Upper lobe of left lung (tissue), 4 donors: Measurements from ENCODE around the gene JPH4.

Source experiments
- EP300 ChIP-seq, 4 donors: sonication (generic); formaldehyde crosslinking; IDR thresholded peaks; one replicate each; pipeline ENCODE4 v1.5.1; 2017; ENCODE audit warnings: antibody characterized with exemption in 4 of 4, control low read depth in 2 of 4
- POLR2A ChIP-seq, 4 donors: fragments of 450-650 bp; IDR thresholded peaks; one replicate each; pipeline ENCODE4 v1.5.1; 2016 to 2017; ENCODE audit warnings: antibody characterized with exemption in 4 of 4, mild to moderate bottlenecking in 2 of 4
- POLR2AphosphoS5 ChIP-seq, 2 donors: sonication (generic); formaldehyde crosslinking; IDR thresholded peaks; one replicate each; pipeline ENCODE4 v1.5.1; 2017; ENCODE audit warnings: antibody characterized with exemption in 2 of 2
- TF ChIP-seq, protein P1 (sequence below), 6 experiments: fragments of 450-650 bp in 4 of 6; fragments of 200-600 bp in 2 of 6; sonication (generic) in 2 of 6; IDR thresholded peaks; one replicate each; pipeline ENCODE4 v1.5.1; 2016 to 2019; ENCODE audit warnings: antibody characterized with exemption in 6 of 6

DNA sequence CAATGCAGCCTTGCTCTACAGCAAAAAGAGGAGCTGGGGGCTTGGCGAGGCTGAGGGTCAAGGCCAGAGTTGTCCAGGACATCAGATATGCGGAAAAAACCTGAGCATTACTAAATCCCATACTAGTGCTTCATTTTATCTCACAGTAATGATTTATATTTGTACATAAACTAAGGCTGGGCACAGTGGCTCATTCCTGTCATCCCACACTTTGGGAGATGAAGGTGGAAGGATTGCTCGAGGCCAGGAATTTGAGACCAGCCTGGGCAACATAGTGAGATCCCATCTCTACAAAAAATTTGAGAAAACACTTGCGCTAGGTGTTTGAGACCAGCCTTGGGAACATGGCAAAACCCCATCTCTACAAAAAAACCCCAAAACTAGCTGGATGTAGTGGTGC is 11.6 kb upstream of the JPH4 start:
- no peak for TF ChIP-seq POLR2A (IDR thresholded peaks at IDR 0.05)
- no peak for TF ChIP-seq EP300 (IDR thresholded peaks at IDR 0.05)
- TF ChIP-seq POLR2AphosphoS5 (IDR thresholded peaks at IDR 0.05): no peak
- TF ChIP-seq, protein P1, sequence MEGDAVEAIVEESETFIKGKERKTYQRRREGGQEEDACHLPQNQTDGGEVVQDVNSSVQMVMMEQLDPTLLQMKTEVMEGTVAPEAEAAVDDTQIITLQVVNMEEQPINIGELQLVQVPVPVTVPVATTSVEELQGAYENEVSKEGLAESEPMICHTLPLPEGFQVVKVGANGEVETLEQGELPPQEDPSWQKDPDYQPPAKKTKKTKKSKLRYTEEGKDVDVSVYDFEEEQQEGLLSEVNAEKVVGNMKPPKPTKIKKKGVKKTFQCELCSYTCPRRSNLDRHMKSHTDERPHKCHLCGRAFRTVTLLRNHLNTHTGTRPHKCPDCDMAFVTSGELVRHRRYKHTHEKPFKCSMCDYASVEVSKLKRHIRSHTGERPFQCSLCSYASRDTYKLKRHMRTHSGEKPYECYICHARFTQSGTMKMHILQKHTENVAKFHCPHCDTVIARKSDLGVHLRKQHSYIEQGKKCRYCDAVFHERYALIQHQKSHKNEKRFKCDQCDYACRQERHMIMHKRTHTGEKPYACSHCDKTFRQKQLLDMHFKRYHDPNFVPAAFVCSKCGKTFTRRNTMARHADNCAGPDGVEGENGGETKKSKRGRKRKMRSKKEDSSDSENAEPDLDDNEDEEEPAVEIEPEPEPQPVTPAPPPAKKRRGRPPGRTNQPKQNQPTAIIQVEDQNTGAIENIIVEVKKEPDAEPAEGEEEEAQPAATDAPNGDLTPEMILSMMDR (IDR thresholded peaks at IDR 0.05): no peak
